Keratinocyte (primary cell): ENCODE measurements around the gene FOS. TPM values are rescaled to one million over a fixed set of nuclear protein-coding genes. Genes with fewer than 3 reads are reported as not detected.

Experiments used
- DNase-seq: peaks from one replicate; pipeline ENCODE4 v3.0.0-alpha.2; 2011; ENCODE audit warnings: low read depth, missing footprints, low spot score
- FAIRE-seq: peaks from 2 replicates; lab custom pipeline; 2011; peaks lifted over from hg19 to GRCh38; lab: Jason Lieb, UNC
- H2AFZ ChIP-seq: 2 replicates; pipeline ENCODE4 v1.6.0; 2012; ENCODE audit warnings: low read length, control low read depth, inconsistent platforms; ENCODE audit not compliant: control insufficient read depth
- H3K27ac ChIP-seq: 2 replicates; pipeline ENCODE4 v1.5.1; 2011; ENCODE audit warnings: low read length; ENCODE audit not compliant: control insufficient read depth, insufficient read depth
- H3K27me3 ChIP-seq: 3 replicates; pipeline ENCODE4 v1.6.0; 2011; ENCODE audit warnings: low read length; ENCODE audit not compliant: control insufficient read depth, insufficient read depth; ENCODE audit errors: extremely low read depth
- H3K36me3 ChIP-seq, 2 experiments: 2 replicates in 1 of 2; 3 replicates in 1 of 2; pipeline ENCODE4 v1.5.1; 2011; ENCODE audit warnings: low read length in 2 of 2, mild to moderate bottlenecking in 1 of 2; ENCODE audit not compliant: control insufficient read depth in 2 of 2, insufficient read depth in 2 of 2; ENCODE audit errors: extremely low read depth in 1 of 2
- H3K4me1 ChIP-seq: 3 replicates; pipeline ENCODE4 v1.5.1; 2011; ENCODE audit warnings: low read length; ENCODE audit not compliant: control insufficient read depth, insufficient read depth; ENCODE audit errors: extremely low read depth
- H3K4me2 ChIP-seq: 3 replicates; pipeline ENCODE4 v1.6.0; 2011; ENCODE audit warnings: low read depth, low read length; ENCODE audit not compliant: control insufficient read depth, insufficient read depth; ENCODE audit errors: extremely low read depth
- H3K4me3 ChIP-seq, 3 experiments: fragments of 200-600 bp in 1 of 3; sonication (generic) in 1 of 3; 2 replicates in 2 of 3; 3 replicates in 1 of 3; pipeline ENCODE4 v1.5.1; 2011 to 2016; ENCODE audit warnings: low read length in 3 of 3, mild to moderate bottlenecking in 3 of 3, control low read depth in 2 of 3, inconsistent platforms in 1 of 3, low read depth in 1 of 3, mixed read lengths in 1 of 3, mixed run types in 1 of 3, moderate library complexity in 1 of 3; ENCODE audit not compliant: control insufficient read depth in 2 of 3, insufficient read depth in 2 of 3; ENCODE audit errors: extremely low read depth in 1 of 3
- H3K79me2 ChIP-seq: 2 replicates; pipeline ENCODE4 v1.6.0; 2012; ENCODE audit warnings: low read length; ENCODE audit not compliant: control insufficient read depth, insufficient read depth
- H3K9ac ChIP-seq: 3 replicates; pipeline ENCODE4 v1.6.0; 2011; ENCODE audit warnings: low read length; ENCODE audit not compliant: control insufficient read depth, insufficient read depth; ENCODE audit errors: extremely low read depth
- H3K9me1 ChIP-seq: 3 replicates; pipeline ENCODE4 v1.6.0; 2011; ENCODE audit warnings: low read length; ENCODE audit not compliant: control insufficient read depth, insufficient read depth; ENCODE audit errors: extremely low read depth
- H3K9me3 ChIP-seq: 2 replicates; pipeline ENCODE4 v1.5.1; 2012; ENCODE audit warnings: low read depth, low read length; ENCODE audit not compliant: control insufficient read depth
- H4K20me1 ChIP-seq: 3 replicates; pipeline ENCODE4 v1.6.0; 2011; ENCODE audit warnings: low read length; ENCODE audit not compliant: control insufficient read depth, insufficient read depth; ENCODE audit errors: extremely low read depth
- EZH2 ChIP-seq: IDR thresholded peaks from one replicate; pipeline ENCODE4 v1.6.1; 2012; ENCODE audit warnings: inconsistent platforms, mild to moderate bottlenecking, low read length, moderate library complexity
- dilution Hi-C: fragments of 300-500 bp; cut with MboI; formaldehyde crosslinking; loops from one replicate; pipeline ENCODE4 v1.7.0; 2020; ENCODE audit warnings: low sequenced_read_pairs; ENCODE audit not compliant: extremely low pct_ligation_motif_present
- polyA plus RNA-seq, 5 experiments: library from polyadenylated mRNA; depleted of rRNA in 3 of 5; stranded (reverse) in 3 of 5; stranded (forward) in 1 of 5; unstranded in 1 of 5; fragments of >200 nt; gene quantifications; 1 replicate in 1 of 5; 2 replicates in 3 of 5; 3 replicates in 1 of 5; pipeline versions ENCODE4 v1.2.1 to v1.2.3, GENCODE V29; 2011 to 2012; ENCODE audit warnings: missing spikeins in 2 of 5, low read depth in 1 of 5, low replicate concordance in 1 of 5
- TF ChIP-seq, protein P1 (sequence below), 3 experiments: IDR thresholded peaks in 1 of 3; conservative IDR thresholded peaks in 1 of 3; optimal IDR thresholded peaks in 1 of 3; 2 replicates in 2 of 3; 3 replicates in 1 of 3; pipeline versions ENCODE3 to v1.5.1; 2011; ENCODE audit warnings: low read length in 3 of 3, mild to moderate bottlenecking in 3 of 3, moderate library complexity in 2 of 3, control low read depth in 1 of 3, inconsistent platforms in 1 of 3; ENCODE audit not compliant: insufficient read depth in 2 of 3; ENCODE audit errors: extremely low read depth in 1 of 3

The FOS gene
- polyA plus RNA-seq, 1 donor (not counting 4 experiments of a cell fraction or from before 2014, with no cell fraction given) = 121 TPM

DNA sequence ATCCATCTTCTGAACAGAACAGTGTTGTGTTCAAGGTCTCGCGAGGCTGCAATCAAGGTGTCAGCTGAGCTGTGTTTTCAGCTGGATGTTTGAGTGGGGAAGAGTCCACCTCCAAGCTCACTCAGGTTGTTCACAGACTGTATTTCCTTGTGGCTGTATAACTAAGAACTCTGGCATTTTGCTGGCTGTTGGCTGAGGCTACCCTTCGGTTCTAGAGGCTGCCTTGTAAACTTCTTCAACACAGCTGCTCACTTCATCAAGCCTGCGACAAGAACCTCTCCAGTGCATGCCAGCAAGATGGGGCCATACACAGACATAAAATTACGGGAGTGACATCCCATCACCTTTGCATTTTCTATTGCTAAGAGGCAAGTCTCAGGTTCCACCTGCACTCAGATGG is 12.7 kb downstream of the FOS start:
- no peaks in the 10 kb centered on the region for H3K27me3 ChIP-seq
- H3K4me3 ChIP-seq = no peak overlapping the region
- no peaks in the 10 kb centered on the region for H3K9me3 ChIP-seq
- no peak overlapping the region for H3K4me2 ChIP-seq
- no peaks in the 10 kb centered on the region for H3K79me2 ChIP-seq
- H2AFZ ChIP-seq = no peak overlapping the region
- FAIRE-seq (no peak), DNase-seq (no peak)
- dilution Hi-C loops = no loop called here
- H3K27ac ChIP-seq = no peak overlapping the region
- no peaks in the 10 kb centered on the region for H3K9me1 ChIP-seq
- H3K4me1 ChIP-seq = peaks cover 16% of the 10 kb centered on the region
- H3K9ac ChIP-seq = no peak overlapping the region
- no peaks in the 10 kb centered on the region for H3K36me3 ChIP-seq
- H4K20me1 ChIP-seq = no peaks in the 10 kb centered on the region
- TF ChIP-seq EZH2 = no peak
- TF ChIP-seq, protein P1, sequence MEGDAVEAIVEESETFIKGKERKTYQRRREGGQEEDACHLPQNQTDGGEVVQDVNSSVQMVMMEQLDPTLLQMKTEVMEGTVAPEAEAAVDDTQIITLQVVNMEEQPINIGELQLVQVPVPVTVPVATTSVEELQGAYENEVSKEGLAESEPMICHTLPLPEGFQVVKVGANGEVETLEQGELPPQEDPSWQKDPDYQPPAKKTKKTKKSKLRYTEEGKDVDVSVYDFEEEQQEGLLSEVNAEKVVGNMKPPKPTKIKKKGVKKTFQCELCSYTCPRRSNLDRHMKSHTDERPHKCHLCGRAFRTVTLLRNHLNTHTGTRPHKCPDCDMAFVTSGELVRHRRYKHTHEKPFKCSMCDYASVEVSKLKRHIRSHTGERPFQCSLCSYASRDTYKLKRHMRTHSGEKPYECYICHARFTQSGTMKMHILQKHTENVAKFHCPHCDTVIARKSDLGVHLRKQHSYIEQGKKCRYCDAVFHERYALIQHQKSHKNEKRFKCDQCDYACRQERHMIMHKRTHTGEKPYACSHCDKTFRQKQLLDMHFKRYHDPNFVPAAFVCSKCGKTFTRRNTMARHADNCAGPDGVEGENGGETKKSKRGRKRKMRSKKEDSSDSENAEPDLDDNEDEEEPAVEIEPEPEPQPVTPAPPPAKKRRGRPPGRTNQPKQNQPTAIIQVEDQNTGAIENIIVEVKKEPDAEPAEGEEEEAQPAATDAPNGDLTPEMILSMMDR (optimal IDR thresholded peaks at IDR 0.05 in 1 of 3, IDR thresholded peaks at IDR 0.05 in 1 of 3, conservative IDR thresholded peaks at IDR 0.05 in 1 of 3; ENCODE audit: extremely low read depth in 1 of 3, insufficient read depth in 2 of 3, low read length in 3 of 3) = no peak

GRCh38 chr14:75292101-75292563 is 13.5 kb downstream of the FOS start:
- DNase-seq (no peak), FAIRE-seq (no peak)
- no peaks in the 10 kb centered on the region for H3K9me1 ChIP-seq

More at GRCh38 chr14:75292101-75292563, 13.5 kb downstream of the FOS start:
- dilution Hi-C loops = no loop called here
- Histone ChIP-seq H3K4me2 (no peak overlapping the region), H3K27me3 (no peaks in the 10 kb centered on the region), H3K9ac (no peak overlapping the region), H3K79me2 (no peaks in the 10 kb centered on the region), H3K9me3 (no peaks in the 10 kb centered on the region), H3K36me3 (no peaks in the 10 kb centered on the region), H2AFZ (no peak overlapping the region), H3K27ac (no peak overlapping the region), H3K4me3 (no peak overlapping the region), H3K4me1 (peaks cover 16% of the 10 kb centered on the region), H4K20me1 (no peaks in the 10 kb centered on the region)
- TF ChIP-seq, protein P1 (optimal IDR thresholded peaks at IDR 0.05 in 1 of 3, IDR thresholded peaks at IDR 0.05 in 1 of 3, conservative IDR thresholded peaks at IDR 0.05 in 1 of 3; ENCODE audit: extremely low read depth in 1 of 3, insufficient read depth in 2 of 3, low read length in 3 of 3) = no peak
- no peak for TF ChIP-seq EZH2
